ENCODE results near the gene FTL. TPM values are rescaled to one million over a fixed set of nuclear protein-coding genes. Genes with fewer than 3 reads are reported as not detected.

Gene FTL
- total RNA-seq, 1 donor from 2014 or later: 888 TPM

DNA sequence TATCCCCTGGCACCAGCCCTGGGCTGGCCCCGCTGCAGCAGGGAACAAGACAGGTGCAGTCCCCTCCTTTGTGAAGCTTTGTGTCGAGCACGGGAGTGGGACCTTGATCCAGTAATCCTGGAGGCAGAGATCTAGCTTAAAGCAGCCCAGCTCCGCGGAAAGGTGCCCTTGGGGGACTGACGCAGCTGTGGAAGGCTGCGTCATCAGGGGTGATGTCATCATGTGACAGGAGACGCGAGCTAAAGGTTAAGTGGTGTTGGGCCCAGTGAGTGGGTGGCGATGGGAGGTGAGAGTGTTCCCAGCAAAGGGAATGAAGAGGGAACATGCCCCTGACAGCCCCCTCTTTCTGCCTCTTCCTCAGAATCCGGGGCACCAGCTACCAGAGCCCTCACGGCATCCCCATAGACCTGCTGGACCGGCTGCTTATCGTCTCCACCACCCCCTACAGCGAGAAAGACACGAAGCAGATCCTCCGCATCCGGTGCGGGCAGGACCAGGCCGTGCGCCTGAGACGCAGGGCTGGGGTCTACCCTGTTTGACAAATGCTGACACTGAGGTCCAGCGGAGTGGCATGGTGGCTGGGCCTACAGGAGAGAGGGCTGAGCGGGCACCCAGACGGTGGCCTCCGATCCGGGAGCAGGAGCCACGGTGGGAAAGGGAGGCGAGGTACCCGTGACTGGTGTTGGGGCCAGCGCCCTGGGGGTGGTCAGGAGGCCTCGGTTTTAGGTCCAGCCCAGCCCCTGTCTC, 49.2 kb downstream of the FTL start:
- Mint-ChIP-seq H3K27ac (no peak overlapping the region), H3K4me3 (no peak overlapping the region), H3K9me3 (no peaks in the 10 kb centered on the region), H3K27me3 (peaks cover 2% of the 10 kb centered on the region), H3K4me1 (peaks cover 14% of the 10 kb centered on the region), H3K36me3 (ENCODE audit: low read depth) (peaks cover 59% of the 10 kb centered on the region)
- ChIA-PET POLR2A (no interaction called here), CTCF (interaction anchor here (1.6 kb wide), 1 partner anchor 226 kb away, joined by 5 read pairs; no protein-coding TSS in a partner anchor)
- intact Hi-C loops (cut with micrococcal nuclease): no loop called here
- ATAC-seq (ENCODE audit: low read depth) (no peak), DNase-seq (no peak)
- TF ChIP-seq CTCF (IDR thresholded peaks at IDR 0.05): no peak

- Mint-ChIP-seq H3K27me3 (peaks cover 3% of the 10 kb centered on the region), H3K27ac (no peak overlapping the region), H3K4me3 (no peak overlapping the region), H3K4me1 (peaks cover 16% of the 10 kb centered on the region), H3K36me3 (ENCODE audit: low read depth) (peaks cover 54% of the 10 kb centered on the region), H3K9me3 (no peaks in the 10 kb centered on the region)
- TF ChIP-seq CTCF (IDR thresholded peaks at IDR 0.05): no peak
- ATAC-seq (ENCODE audit: low read depth): no peak
- intact Hi-C loops (cut with micrococcal nuclease): loop anchor here (5.0 kb wide), 2 partner anchors 42 to 437 kb away; partner anchors contain the start of genes ALDH16A1, CGB7 and PIH1D1
- CTCF ChIA-PET: no interaction called here
- no peak for DNase-seq
- POLR2A ChIA-PET: no interaction called here
Observed at GRCh38 chr19:49014870-49015255, 49.8 kb downstream of the FTL start.

DNA sequence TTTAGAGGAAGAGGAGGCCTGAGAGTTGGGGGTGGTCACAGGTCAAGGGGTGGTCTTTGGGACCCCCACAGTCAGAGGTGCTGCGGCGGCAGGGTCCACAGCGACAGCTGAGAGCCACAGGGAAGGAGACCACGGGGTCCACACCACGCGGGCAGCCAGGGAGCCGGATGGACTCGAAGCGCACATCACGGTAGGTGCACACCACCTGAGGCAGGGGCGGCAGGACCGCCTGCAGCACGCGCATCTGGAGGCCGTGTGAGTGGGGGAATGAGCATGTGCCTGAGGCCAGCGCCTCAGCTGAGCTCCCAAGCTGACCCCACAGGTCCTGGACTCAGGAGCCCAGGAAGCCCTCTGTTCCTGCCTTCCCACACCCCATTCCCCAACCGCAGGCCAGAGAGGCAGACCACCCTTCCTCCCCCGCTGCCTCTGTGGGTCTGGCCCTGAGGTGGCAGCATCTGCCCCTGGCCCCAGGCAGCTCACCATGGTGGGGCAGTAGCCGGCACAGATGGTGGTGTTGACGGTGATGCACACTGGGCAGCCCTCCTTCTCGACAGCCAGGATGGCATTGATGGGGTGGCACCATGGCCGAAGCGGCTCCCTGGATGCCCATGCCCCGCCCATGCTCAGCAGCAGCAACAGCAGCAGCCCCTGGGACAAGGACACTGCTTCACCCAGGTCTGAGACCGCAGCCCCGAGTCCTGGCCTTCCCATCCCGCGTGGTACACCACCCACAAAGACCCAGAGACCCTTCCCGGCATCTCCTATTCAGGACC, 51.1 kb downstream of the FTL start:
- peaks cover 30% of the 10 kb centered on the region for H3K4me1 Mint-ChIP-seq
- TF ChIP-seq CTCF (IDR thresholded peaks at IDR 0.05): no peak
- H3K27me3 Mint-ChIP-seq: peaks cover 3% of the 10 kb centered on the region
- H3K4me3 Mint-ChIP-seq: no peak overlapping the region
- peaks cover 41% of the 10 kb centered on the region for H3K36me3 Mint-ChIP-seq (ENCODE audit: low read depth)
- H3K9me3 Mint-ChIP-seq: no peaks in the 10 kb centered on the region
- POLR2A ChIA-PET: interaction anchor here (0.5 kb wide), 1 partner anchor 744 kb away, joined by 3 read pairs; no protein-coding TSS in a partner anchor
- ATAC-seq (ENCODE audit: low read depth): no peak
- CTCF ChIA-PET: no interaction called here
- no peak for DNase-seq
- H3K27ac Mint-ChIP-seq: no peak overlapping the region
- intact Hi-C loops (cut with micrococcal nuclease): loop anchor here (5.0 kb wide), 2 partner anchors 41 to 436 kb away; partner anchors contain the start of genes ALDH16A1, CGB7 and PIH1D1

Other genes starting within 250 kb of the FTL start
- 0.37 and 0.78 TPM in 2 replicates for gene MAMSTR, start 245.6 kb upstream of the FTL start, total RNA-seq
- gene RASIP1, start 224.7 kb upstream of the FTL start, total RNA-seq: 0.07 and 0.12 TPM in 2 replicates
- gene IZUMO1, start 218.4 kb upstream of the FTL start, total RNA-seq: not detected in 2 replicates
- not detected in 2 replicates for gene FUT1, start 212.7 kb upstream of the FTL start, total RNA-seq
- not detected in 2 replicates for gene FGF21, start 209.8 kb upstream of the FTL start, total RNA-seq
- gene BCAT2, start 154.3 kb upstream of the FTL start, total RNA-seq: 44.0 and 47.8 TPM in 2 replicates
- 2.6 and 2.8 TPM in 2 replicates for gene HSD17B14, start 128.8 kb upstream of the FTL start, total RNA-seq
- gene PLEKHA4, start 96.7 kb upstream of the FTL start, total RNA-seq: 5.7 and 6.4 TPM in 2 replicates
- 115 and 123 TPM in 2 replicates for gene PPP1R15A, start 92.9 kb upstream of the FTL start, total RNA-seq
- not detected in 2 replicates for gene TULP2, start 66.6 kb upstream of the FTL start, total RNA-seq
- 116 and 126 TPM in 2 replicates for gene NUCB1, start 65.0 kb upstream of the FTL start, total RNA-seq
- gene DHDH, start 31.6 kb upstream of the FTL start, total RNA-seq: not detected in 2 replicates
- 111 and 129 TPM in 2 replicates for gene BAX, start 10.4 kb upstream of the FTL start, total RNA-seq
- gene GYS1, start 28.0 kb downstream of the FTL start, total RNA-seq: 50.7 and 52.7 TPM in 2 replicates
- 75.6 and 79.4 TPM in 2 replicates for gene RUVBL2, start 28.6 kb downstream of the FTL start, total RNA-seq
- gene LHB, start 51.8 kb downstream of the FTL start, total RNA-seq: not detected in 2 replicates
- gene CGB3, start 59.0 kb downstream of the FTL start, total RNA-seq: not detected in 2 replicates
- not detected in 2 replicates for gene CGB2, start 66.6 kb downstream of the FTL start, total RNA-seq
- gene CGB1, start 71.6 kb downstream of the FTL start, total RNA-seq: not detected in 2 replicates
- gene CGB5, start 78.5 kb downstream of the FTL start, total RNA-seq: not detected in 2 replicates
- not detected in 2 replicates for gene CGB8, start 83.8 kb downstream of the FTL start, total RNA-seq
- not detected in 2 replicates for gene CGB7, start 92.4 kb downstream of the FTL start, total RNA-seq
- gene NTF4, start 99.5 kb downstream of the FTL start, total RNA-seq: not detected in 2 replicates
- gene KCNA7, start 107.4 kb downstream of the FTL start, total RNA-seq: not detected in 2 replicates
- 268 and 298 TPM in 2 replicates for gene SNRNP70, start 120.1 kb downstream of the FTL start, total RNA-seq
- 3.6 and 4.4 TPM in 2 replicates for gene LIN7B, start 149.1 kb downstream of the FTL start, total RNA-seq
- 0.98 and 1.0 TPM in 2 replicates for gene C19orf73, start 153.8 kb downstream of the FTL start, total RNA-seq
- 1.2 and 3.6 TPM in 2 replicates for gene PPFIA3, start 154.2 kb downstream of the FTL start, total RNA-seq
- gene HRC, start 190.1 kb downstream of the FTL start, total RNA-seq: not detected in 2 replicates
- not detected in 2 replicates for gene TRPM4, start 192.5 kb downstream of the FTL start, total RNA-seq

All from activated B cell treated with CpG ODN at 0.5 μM for 24 hours (primary cell).